B cell (primary cell): ENCODE data around the gene CAMK2D. TPM values are rescaled to one million over a fixed set of nuclear protein-coding genes. Genes with fewer than 3 reads are reported as not detected.

ENCODE experiments used
- ATAC-seq: fragments of 200-7000 bp; cut with Tn5 transposase; one replicate; pipeline ENCODE4 v1.10.0; 2021; ENCODE audit warnings: low read depth, mild to moderate bottlenecking, moderate number of reproducible peaks, moderate library complexity
- CTCF ChIA-PET: fragments of 350-600 bp; sonication (Branson Sonifier 250); formaldehyde crosslinking; loops from one replicate; lab custom pipeline; 2021; ENCODE audit warnings: antibody characterized with exemption, inconsistent platforms; lab: Charles Lee
- POLR2A ChIA-PET: fragments of 350-600 bp; sonication (Branson Sonifier 250); formaldehyde crosslinking; loops from one replicate; lab custom pipeline; 2021; ENCODE audit warnings: antibody characterized with exemption; lab: Charles Lee
- DNase-seq: peaks from one replicate; pipeline ENCODE4 v3.0.0; 2013
- H2AFZ ChIP-seq: 2 replicates; pipeline ENCODE4 v1.6.1; 2012; ENCODE audit warnings: mild to moderate bottlenecking, low read depth, low read length; ENCODE audit not compliant: insufficient read depth, poor library complexity, severe bottlenecking
- H3K27ac ChIP-seq, 2 donors: 1 replicate in 1 of 2; 2 replicates in 1 of 2; pipeline ENCODE4 v1.5.1; 2012 to 2013; ENCODE audit warnings: low read length in 2 of 2, mild to moderate bottlenecking in 2 of 2, moderate library complexity in 1 of 2
- H3K27me3 ChIP-seq, 4 experiments: fragments of 200-600 bp in 1 of 4; sonication (generic) in 1 of 4; replicated peaks in 1 of 4; 1 replicate in 2 of 4; 2 replicates in 2 of 4; pipeline versions ENCODE4 v1.6.1 to v1.7.0; 2013 to 2016; ENCODE audit warnings: low read length in 3 of 4, mild to moderate bottlenecking in 2 of 4, mixed read lengths in 1 of 4, moderate library complexity in 1 of 4; ENCODE audit not compliant: insufficient read depth in 4 of 4, control insufficient read depth in 3 of 4; ENCODE audit errors: control extremely low read depth in 1 of 4
- H3K36me3 ChIP-seq, 2 experiments: replicated peaks in 1 of 2; 1 replicate in 1 of 2; 2 replicates in 1 of 2; pipeline versions ENCODE4 v1.6.1 to v1.7.1; 2013; ENCODE audit warnings: low read length in 1 of 2; ENCODE audit not compliant: insufficient read depth in 2 of 2, control insufficient read depth in 1 of 2; ENCODE audit errors: control extremely low read depth in 1 of 2, extremely low read depth in 1 of 2
- H3K4me1 ChIP-seq, 2 donors: fragments of 200-600 bp in 1 of 2; sonication (generic) in 1 of 2; 1 replicate in 1 of 2; 2 replicates in 1 of 2; pipeline versions ENCODE4 v1.5.1 to v1.6.1; 2013 to 2017; ENCODE audit warnings: low read length in 2 of 2; ENCODE audit not compliant: control insufficient read depth in 2 of 2, insufficient read depth in 2 of 2
- H3K4me2 ChIP-seq: replicated peaks from 2 replicates; pipeline ENCODE3; 2012; ENCODE audit warnings: mild to moderate bottlenecking, low read depth, low read length; ENCODE audit not compliant: poor library complexity, severe bottlenecking
- H3K4me3 ChIP-seq, 5 experiments: fragments of 200-600 bp in 1 of 5; sonication (generic) in 1 of 5; 1 replicate in 3 of 5; 2 replicates in 2 of 5; pipeline versions ENCODE4 v1.5.1 to v1.7.0; 2011 to 2016; ENCODE audit warnings: low read length in 4 of 5, mild to moderate bottlenecking in 4 of 5, low read depth in 2 of 5, control low read depth in 1 of 5, moderate library complexity in 1 of 5; ENCODE audit not compliant: insufficient read depth in 1 of 5; ENCODE audit errors: control extremely low read depth in 1 of 5, extremely low read depth in 1 of 5
- H3K79me2 ChIP-seq: fragments of 200-600 bp; sonication (generic); one replicate; pipeline ENCODE4 v1.6.0; 2016; ENCODE audit warnings: low read length; ENCODE audit not compliant: control insufficient read depth, insufficient read depth
- H3K9ac ChIP-seq: fragments of 200-600 bp; sonication (generic); 2 replicates; pipeline ENCODE4 v1.6.1; 2017; ENCODE audit warnings: mild to moderate bottlenecking, low read length, moderate library complexity
- H3K9me3 ChIP-seq, 3 donors: one replicate each; pipeline versions ENCODE4 v1.6.1 to v1.7.1; 2013; ENCODE audit warnings: low read length in 2 of 3; ENCODE audit not compliant: control insufficient read depth in 2 of 3, insufficient read depth in 1 of 3; ENCODE audit errors: control extremely low read depth in 1 of 3
- H4K20me1 ChIP-seq: 2 replicates; pipeline ENCODE4 v1.6.0; 2012; ENCODE audit warnings: mild to moderate bottlenecking, low read length; ENCODE audit not compliant: insufficient read depth, control insufficient read depth, poor library complexity, severe bottlenecking
- H3K27ac Mint-ChIP-seq: one replicate; pipeline ENCODE4 v1.8.0; 2021; ENCODE audit warnings: mixed read lengths
- H3K27me3 Mint-ChIP-seq: one replicate; pipeline ENCODE4 v1.8.0; 2021; ENCODE audit warnings: mixed read lengths
- H3K4me1 Mint-ChIP-seq: one replicate; pipeline ENCODE4 v1.8.0; 2021; ENCODE audit warnings: mixed read lengths
- H3K4me3 Mint-ChIP-seq: one replicate; pipeline ENCODE4 v1.8.0; 2021; ENCODE audit warnings: mixed read lengths
- H3K9me3 Mint-ChIP-seq: one replicate; pipeline ENCODE4 v1.8.0; 2022; ENCODE audit warnings: mixed read lengths; ENCODE audit not compliant: insufficient read depth
- CTCF ChIP-seq: fragments of 200-600 bp; IDR thresholded peaks from one replicate; pipeline ENCODE4 v1.8.0; 2022; ENCODE audit warnings: antibody characterized with exemption, mild to moderate bottlenecking
- EZH2 ChIP-seq: IDR thresholded peaks from 2 replicates; pipeline ENCODE4 v1.6.1; 2012; ENCODE audit warnings: borderline replicate concordance, low read depth, mild to moderate bottlenecking, moderate library complexity, low read length; ENCODE audit not compliant: insufficient read depth, poor library complexity, severe bottlenecking
- WGBS: methylation state at CpG from one replicate; pipeline ENCODE4 v1.1.5; 2013; ENCODE audit warnings: missing lambda C conversion rate; ENCODE audit not compliant: insufficient coverage; 5-methylcytosine and 5-hydroxymethylcytosine counted together
- intact Hi-C: fragments of 100-400 bp; cut with micrococcal nuclease; formaldehyde crosslinking; loops from one replicate; pipeline ENCODE4 v1.10.0; 2022
- polyA plus RNA-seq: library from polyadenylated mRNA; depleted of rRNA; stranded (reverse); fragments of >200 nt; gene quantifications from 2 replicates; pipeline ENCODE4 v1.2.3, GENCODE V29; 2012
- total RNA-seq, 2 donors: library from RNA; stranded (reverse); fragments of 120-200 nt in 1 of 2; gene quantifications; 1 replicate in 1 of 2; 2 replicates in 1 of 2; pipeline versions ENCODE4 v1.2.3 to v1.2.4, GENCODE V29; 2013 to 2022

The CAMK2D gene
- total and polyA plus RNA-seq, 2 donors (not counting 1 experiment from before 2014, with no cell fraction given), result 26.3 to 57.0 TPM

- H2AFZ ChIP-seq, result no peak overlapping the region
- intact Hi-C loops, result loop anchor here (2.0 to 5.0 kb wide), 2 partner anchors 14 to 32 kb away; no protein-coding TSS in a partner anchor
- whole genome bisulfite sequencing, result no CpG with 5 or more reads among the region's 2 CpGs
- CTCF ChIA-PET, result interaction anchor here (1.2 to 1.8 kb wide), 4 partner anchors 27 to 127 kb away, joined by 3 to 12 read pairs (median 4); no protein-coding TSS in a partner anchor
- no peak overlapping the region for H3K4me3 ChIP-seq
- DNase-seq, result no peak
- no peak overlapping the region for H3K9ac ChIP-seq
- no peak for ATAC-seq
- H3K79me2 ChIP-seq, result peaks cover 87% of the 10 kb centered on the region
- no peaks in the 10 kb centered on the region for H3K27me3 ChIP-seq
- H3K4me1 Mint-ChIP-seq, result peaks cover 53% of the 10 kb centered on the region
- H3K9me3 Mint-ChIP-seq, result no peaks in the 10 kb centered on the region
- H3K27ac Mint-ChIP-seq, result no peak overlapping the region
- no peaks in the 10 kb centered on the region for H3K27me3 Mint-ChIP-seq
- H3K4me3 Mint-ChIP-seq, result no peak overlapping the region
- peaks cover 34 to 42% of the 10 kb centered on the region in 2 donors for H3K4me1 ChIP-seq
- H3K36me3 ChIP-seq, result peaks cover 0 to 15% of the 10 kb centered on the region in 2 experiments
- no peak for TF ChIP-seq CTCF
- no peak for TF ChIP-seq EZH2
- peak overlapping the region; percentile 4 for H3K4me2 ChIP-seq
- no peaks in the 10 kb centered on the region for H3K9me3 ChIP-seq
- peak overlapping the region in 1 of 2 donors; percentile 30 for H3K27ac ChIP-seq
- no peaks in the 10 kb centered on the region for H4K20me1 ChIP-seq
- POLR2A ChIA-PET, result no interaction called here
These were observed 86.8 kb downstream of the CAMK2D start for GRCh38 chr4:113674733-113675132.

GRCh38 chr4:113674251-113674650 lies 87.3 kb downstream of the CAMK2D start:
- Histone ChIP-seq H3K9me3 (no peaks in the 10 kb centered on the region), H3K4me3 (no peak overlapping the region), H4K20me1 (no peaks in the 10 kb centered on the region), H3K36me3 (peaks cover 0 to 19% of the 10 kb centered on the region in 2 experiments), H3K27me3 (no peaks in the 10 kb centered on the region), H3K4me2 (no peak overlapping the region), H3K9ac (no peak overlapping the region), H2AFZ (no peak overlapping the region), H3K27ac (peak overlapping the region in 1 of 2 donors; percentile 30), H3K79me2 (peaks cover 87% of the 10 kb centered on the region), H3K4me1 (peaks cover 34 to 42% of the 10 kb centered on the region in 2 donors)
- DNase-seq, result no peak
- Mint-ChIP-seq H3K27ac (peak overlapping the region; percentile 53), H3K4me1 (peaks cover 57% of the 10 kb centered on the region), H3K9me3 (no peaks in the 10 kb centered on the region), H3K4me3 (no peak overlapping the region), H3K27me3 (no peaks in the 10 kb centered on the region)
- ATAC-seq, result no peak
- TF ChIP-seq CTCF (no peak), EZH2 (no peak)
- ChIA-PET POLR2A (no interaction called here), CTCF (interaction anchor here (1.3 to 1.8 kb wide), 3 partner anchors 100 to 126 kb away, joined by 3 to 12 read pairs (median 6); no protein-coding TSS in a partner anchor)
- WGBS, result 89% methylated on average over 1 of the region's 1 CpG
- intact Hi-C loops, result loop anchor here (2.0 kb wide), 1 partner anchor 15 kb away; no protein-coding TSS in a partner anchor
